ENCODE results near the gene CYTH3.

DNA sequence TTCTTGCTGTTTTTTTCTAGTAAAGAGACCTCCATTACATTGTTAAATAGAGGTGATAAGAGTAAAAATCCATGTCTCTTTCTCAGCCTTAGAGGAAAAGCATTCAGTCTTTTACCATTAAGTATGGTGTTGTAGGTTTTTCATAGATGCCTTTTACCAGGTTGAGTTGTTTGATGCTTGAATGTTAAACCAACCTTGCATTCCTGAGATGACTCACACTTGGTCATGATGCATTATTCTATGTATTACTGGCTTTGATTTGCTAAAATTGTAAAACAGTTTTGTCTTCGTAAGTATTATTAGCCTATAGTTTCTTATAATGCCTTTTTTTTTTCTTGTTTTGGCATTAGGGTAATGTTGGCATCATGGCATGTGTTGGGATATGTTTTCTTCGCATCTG, 151.3 kb downstream of the CYTH3 start:
- no peak for TF ChIP-seq EZH2 (IDR thresholded peaks at IDR 0.05; ENCODE audit: insufficient read depth, poor library complexity, severe bottlenecking)
- no peak for TF ChIP-seq EZH2phosphoT487 (IDR thresholded peaks at IDR 0.05; ENCODE audit: insufficient read depth, low read depth)

All from GM23248 (cell line).